Endodermal cell (in vitro differentiated cells): ENCODE measurements around the gene KCNT2. TPM values are rescaled to one million over a fixed set of nuclear protein-coding genes. Genes with fewer than 3 reads are reported as not detected.
A peak's percentile ranks its signal among the peaks of the same experiment; 100 is the strongest.

Experiments
- DNase-seq: peaks from one replicate; pipeline ENCODE4 v3.0.0-alpha.2; 2017
- H3K27ac ChIP-seq: 2 replicates; pipeline ENCODE4 v1.5.1; 2013; ENCODE audit warnings: mild to moderate bottlenecking, low read depth, low read length, moderate library complexity
- H3K27me3 ChIP-seq: 2 replicates; pipeline ENCODE4 v1.6.1; 2013; ENCODE audit warnings: mild to moderate bottlenecking, low read length, moderate library complexity; ENCODE audit not compliant: insufficient read depth, control insufficient read depth, poor library complexity, severe bottlenecking
- H3K36me3 ChIP-seq: 2 replicates; pipeline ENCODE4 v1.7.0; 2013; ENCODE audit warnings: mild to moderate bottlenecking, low read length, moderate library complexity; ENCODE audit not compliant: control insufficient read depth, insufficient read depth
- H3K4me1 ChIP-seq: one replicate; pipeline ENCODE4 v1.7.0; 2013; ENCODE audit warnings: low read length; ENCODE audit not compliant: control insufficient read depth, insufficient read depth
- H3K4me3 ChIP-seq: 2 replicates; pipeline ENCODE4 v1.5.1; 2013; ENCODE audit warnings: mild to moderate bottlenecking, low read length, moderate library complexity
- H3K9ac ChIP-seq: 2 replicates; pipeline ENCODE4 v1.6.1; 2013; ENCODE audit warnings: mild to moderate bottlenecking, low read length, moderate library complexity; ENCODE audit not compliant: poor library complexity, severe bottlenecking; ENCODE audit errors: extremely low read depth
- H3K9me3 ChIP-seq: 2 replicates; pipeline ENCODE4 v1.6.1; 2013; ENCODE audit warnings: mild to moderate bottlenecking, low read length, moderate library complexity; ENCODE audit not compliant: control insufficient read depth
- H3K27ac Mint-ChIP-seq: 2 replicates; pipeline ENCODE4 v1.8.0; 2020; ENCODE audit warnings: mixed read lengths
- H3K27me3 Mint-ChIP-seq: 2 replicates; pipeline ENCODE4 v1.8.0; 2021; ENCODE audit warnings: mild to moderate bottlenecking, mixed read lengths; ENCODE audit not compliant: insufficient read depth
- H3K36me3 Mint-ChIP-seq: 2 replicates; pipeline ENCODE4 v1.8.0; 2020; ENCODE audit warnings: low read depth, mixed read lengths
- H3K4me1 Mint-ChIP-seq: 2 replicates; pipeline ENCODE4 v1.8.0; 2020; ENCODE audit warnings: mixed read lengths
- H3K4me3 Mint-ChIP-seq: 2 replicates; pipeline ENCODE4 v1.8.0; 2020; ENCODE audit warnings: mild to moderate bottlenecking, moderate library complexity, mixed read lengths
- H3K9me3 Mint-ChIP-seq: 2 replicates; pipeline ENCODE4 v1.8.0; 2020; ENCODE audit warnings: mild to moderate bottlenecking, mixed read lengths
- CTCF ChIP-seq: fragments of 200-600 bp; sonication (generic); conservative IDR thresholded peaks from 2 replicates; pipeline ENCODE4 v1.5.0; 2021; ENCODE audit warnings: antibody characterized with exemption, mild to moderate bottlenecking
- WGBS, 2 experiments: methylation state at CpG; one replicate each; pipeline versions ENCODE4 v1.1.5 to v1.1.7; 2013; ENCODE audit warnings: missing lambda C conversion rate in 2 of 2, mixed read lengths in 1 of 2; ENCODE audit not compliant: insufficient coverage in 1 of 2, insufficient read length in 1 of 2; 5-methylcytosine and 5-hydroxymethylcytosine counted together
- total RNA-seq, 2 donors: library from RNA; stranded (reverse); fragmentation: NEBNext Ultra II Directional in 1 of 2; extraction: Animal tissue kit (Norgen Biotek cat#: 25700) in 1 of 2; gene quantifications; 2 replicates in 1 of 2; 3 replicates in 1 of 2; pipeline ENCODE4 v1.2.1, GENCODE V29; 2021

The KCNT2 gene
- total RNA-seq, 2 donors from 2014 or later = 9.1 to 12.1 TPM

GRCh38 chr1:196308176-196308575, 300.1 kb downstream of the KCNT2 start:
- Histone ChIP-seq H3K4me1 (peaks cover 9% of the 10 kb centered on the region), H3K9ac (no peak overlapping the region), H3K9me3 (no peaks in the 10 kb centered on the region), H3K4me3 (no peak overlapping the region), H3K36me3 (no peaks in the 10 kb centered on the region), H3K27ac (no peak overlapping the region), H3K27me3 (no peaks in the 10 kb centered on the region)
- WGBS, 2 experiments = 95% methylated on average over 1 of the region's 1 CpG; no CpG with 5 or more reads in 1 of the 2 experiments
- no peak overlapping the region for H3K4me3 Mint-ChIP-seq
- no peak for DNase-seq
- H3K27me3 Mint-ChIP-seq = no peaks in the 10 kb centered on the region
- no peaks in the 10 kb centered on the region for H3K9me3 Mint-ChIP-seq
- TF ChIP-seq CTCF = no peak
- no peak overlapping the region for H3K27ac Mint-ChIP-seq
- H3K36me3 Mint-ChIP-seq = no peaks in the 10 kb centered on the region
- peaks cover 34% of the 10 kb centered on the region for H3K4me1 Mint-ChIP-seq

- no peak overlapping the region for H3K27ac ChIP-seq
- no peaks in the 10 kb centered on the region for H3K9me3 Mint-ChIP-seq
- peaks cover 3% of the 10 kb centered on the region for H3K36me3 Mint-ChIP-seq
- H3K4me1 ChIP-seq = peaks cover 9% of the 10 kb centered on the region
- H3K27ac Mint-ChIP-seq = peak overlapping the region; percentile 80
- H3K27me3 Mint-ChIP-seq = no peaks in the 10 kb centered on the region
- H3K9me3 ChIP-seq = no peaks in the 10 kb centered on the region
- DNase-seq = peak; percentile 83
- H3K4me3 Mint-ChIP-seq = peak overlapping the region; percentile 5
- TF ChIP-seq CTCF = no peak
- peaks cover 24% of the 10 kb centered on the region for H3K4me1 Mint-ChIP-seq
- peak overlapping the region; percentile 43 for H3K4me3 ChIP-seq
- WGBS, 2 experiments = 44% methylated on average over 1 of the region's 2 CpGs; no CpG with 5 or more reads in 1 of the 2 experiments
- no peaks in the 10 kb centered on the region for H3K36me3 ChIP-seq
- no peaks in the 10 kb centered on the region for H3K27me3 ChIP-seq
- H3K9ac ChIP-seq = no peak overlapping the region
Observed at GRCh38 chr1:196306421-196306820, 301.8 kb downstream of the KCNT2 start.

- WGBS, 2 experiments = 95% methylated on average over 2 of the region's 2 CpGs; no CpG with 5 or more reads in 1 of the 2 experiments
- Histone ChIP-seq H3K36me3 (no peaks in the 10 kb centered on the region), H3K27me3 (no peaks in the 10 kb centered on the region), H3K4me3 (no peak overlapping the region), H3K4me1 (peaks cover 9% of the 10 kb centered on the region), H3K9me3 (no peaks in the 10 kb centered on the region), H3K9ac (no peak overlapping the region), H3K27ac (no peak overlapping the region)
- no peak for DNase-seq
- Mint-ChIP-seq H3K9me3 (no peaks in the 10 kb centered on the region), H3K27me3 (no peaks in the 10 kb centered on the region), H3K4me1 (peaks cover 24% of the 10 kb centered on the region), H3K27ac (no peak overlapping the region), H3K36me3 (peaks cover 3% of the 10 kb centered on the region), H3K4me3 (no peak overlapping the region)
- TF ChIP-seq CTCF = no peak
Observed at GRCh38 chr1:196305216-196305615, 303.0 kb downstream of the KCNT2 start.
